LNCAP (cell line): ENCODE data around the gene PPP2R3B.
A peak's percentile ranks its signal among the peaks of the same experiment; 100 is the strongest.

Experiments
- CTCF ChIP-seq: fragments of 450-650 bp; IDR thresholded peaks from 2 replicates; pipeline ENCODE4 v1.5.1; 2017; ENCODE audit warnings: mild to moderate bottlenecking

PPP2R3B gene

GRCh38 chrX:329291-329910, 57.3 kb downstream of the PPP2R3B start:
- no peak for TF ChIP-seq CTCF

GRCh38 chrX:327660-328126, 59.0 kb downstream of the PPP2R3B start:
- no peak for TF ChIP-seq CTCF

GRCh38 chrX:323721-324628, 62.7 kb downstream of the PPP2R3B start:
- TF ChIP-seq CTCF = peak; percentile 35; the same call in 1 of the 2 replicates

- TF ChIP-seq CTCF = no peak
Observed at GRCh38 chrX:320126-320783, 66.5 kb downstream of the PPP2R3B start.

GRCh38 chrX:319579-320125, 67.1 kb downstream of the PPP2R3B start:
- no peak for TF ChIP-seq CTCF

GRCh38 chrX:318739-319578, 67.7 kb downstream of the PPP2R3B start, which contains the start of gene GTPBP6:
Gene GTPBP6 (minus strand): TSS chrX:318796. CDS start chrX:318787, 9 bp downstream.
- peak; percentile 11; the same call in 1 of the 2 replicates for TF ChIP-seq CTCF
